ENCODE measurements around the gene GNAQ. TPM values are rescaled to one million over a fixed set of nuclear protein-coding genes. Genes with fewer than 3 reads are reported as not detected.
"Not testable (repeated sequence)": the region's sequence is repeated elsewhere in the genome, so short reads cannot be mapped to it uniquely, and the experiment has no call there.

The GNAQ gene
- total RNA-seq, 6 donors from 2014 or later, result 50.3 to 117 (median 94.3) TPM

DNA sequence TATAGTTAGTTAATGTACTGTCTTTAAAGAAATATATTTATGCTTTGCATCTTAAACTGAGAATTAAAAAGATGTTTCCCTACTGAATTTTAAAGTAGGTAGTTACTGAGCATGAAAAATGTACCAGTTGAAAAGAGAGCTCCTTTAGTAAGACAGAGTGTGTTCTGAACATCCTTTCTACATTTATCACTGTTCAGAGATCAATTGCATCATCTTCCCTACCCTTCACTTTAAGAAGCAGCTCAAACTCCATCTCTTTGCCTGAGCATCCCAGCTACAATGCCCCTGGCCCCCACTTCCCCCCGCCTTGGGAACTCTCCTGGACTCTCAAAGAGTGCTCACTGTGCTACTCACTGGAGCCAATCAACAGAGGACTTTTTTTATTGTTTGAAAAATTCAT is 164.7 kb downstream of the GNAQ start:
- no peak for DNase-seq
- WGBS, 2 donors, result 89 to 93% methylated on average over 1 of the region's 1 CpG
- ATAC-seq (ENCODE audit: low FRiP score in 2 of 2), result no peak

DNA sequence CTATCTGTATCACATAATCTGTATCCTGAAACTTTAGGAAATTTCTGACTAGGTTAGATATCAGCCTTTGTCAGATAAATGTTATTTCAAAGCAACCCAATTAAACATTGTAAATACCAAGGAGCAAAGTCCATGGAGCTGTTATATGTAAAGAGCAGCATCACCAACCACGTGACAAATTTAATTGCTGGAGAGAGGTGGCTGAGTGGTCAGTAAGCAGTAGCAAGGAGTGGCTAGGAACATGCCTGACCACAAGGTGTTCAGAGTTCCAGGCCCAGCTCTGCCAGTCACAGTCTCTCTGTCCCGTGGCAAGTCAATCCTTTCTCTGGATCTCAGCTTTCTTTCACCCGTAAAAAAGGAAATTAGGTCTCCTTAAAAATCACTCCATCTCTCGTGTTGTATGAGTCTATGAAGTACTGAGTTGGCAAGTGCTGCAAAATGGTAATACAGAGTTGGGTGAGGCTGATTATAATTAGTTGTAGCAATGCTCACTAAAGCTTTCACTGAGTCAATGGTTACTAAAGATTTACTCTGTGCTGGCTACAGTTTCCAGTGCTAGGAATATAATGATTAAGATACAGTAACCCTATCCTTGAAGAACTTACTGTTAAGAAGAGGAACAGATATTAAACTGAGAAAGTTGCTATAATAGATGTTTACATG is 166.1 kb downstream of the GNAQ start:
- Histone ChIP-seq H3K9me3 (peaks cover 0 to 5% (median 0%) of the 10 kb centered on the region in 4 donors), H3K4me3 (no peak overlapping the region), H3K27ac (no peak overlapping the region), H3K36me3 (peaks cover 0 to 6% (median 0%) of the 10 kb centered on the region in 4 donors), H3K4me1 (peaks cover 0 to 3% (median 0%) of the 10 kb centered on the region in 4 donors), H3K27me3 (no peaks in the 10 kb centered on the region)
- TF ChIP-seq POLR2AphosphoS5 (IDR thresholded peaks at IDR 0.05) (no peak), POLR2A (IDR thresholded peaks at IDR 0.05) (no peak), EP300 (IDR thresholded peaks at IDR 0.05) (no peak)
- TF ChIP-seq, protein P1, sequence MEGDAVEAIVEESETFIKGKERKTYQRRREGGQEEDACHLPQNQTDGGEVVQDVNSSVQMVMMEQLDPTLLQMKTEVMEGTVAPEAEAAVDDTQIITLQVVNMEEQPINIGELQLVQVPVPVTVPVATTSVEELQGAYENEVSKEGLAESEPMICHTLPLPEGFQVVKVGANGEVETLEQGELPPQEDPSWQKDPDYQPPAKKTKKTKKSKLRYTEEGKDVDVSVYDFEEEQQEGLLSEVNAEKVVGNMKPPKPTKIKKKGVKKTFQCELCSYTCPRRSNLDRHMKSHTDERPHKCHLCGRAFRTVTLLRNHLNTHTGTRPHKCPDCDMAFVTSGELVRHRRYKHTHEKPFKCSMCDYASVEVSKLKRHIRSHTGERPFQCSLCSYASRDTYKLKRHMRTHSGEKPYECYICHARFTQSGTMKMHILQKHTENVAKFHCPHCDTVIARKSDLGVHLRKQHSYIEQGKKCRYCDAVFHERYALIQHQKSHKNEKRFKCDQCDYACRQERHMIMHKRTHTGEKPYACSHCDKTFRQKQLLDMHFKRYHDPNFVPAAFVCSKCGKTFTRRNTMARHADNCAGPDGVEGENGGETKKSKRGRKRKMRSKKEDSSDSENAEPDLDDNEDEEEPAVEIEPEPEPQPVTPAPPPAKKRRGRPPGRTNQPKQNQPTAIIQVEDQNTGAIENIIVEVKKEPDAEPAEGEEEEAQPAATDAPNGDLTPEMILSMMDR (IDR thresholded peaks at IDR 0.05), result no peak
- no peak for ATAC-seq (ENCODE audit: low FRiP score in 2 of 2)
- 69 to 71% methylated on average over 4 of the region's 4 CpGs for WGBS, 2 donors
- DNase-seq, result no peak

More for the DNA sequence above, 164.7 kb downstream of the GNAQ start:
- H3K4me3 ChIP-seq, result no peak overlapping the region
- no peak overlapping the region for H3K27ac ChIP-seq
- TF ChIP-seq POLR2AphosphoS5 (IDR thresholded peaks at IDR 0.05) (no peak), EP300 (IDR thresholded peaks at IDR 0.05) (no peak), POLR2A (IDR thresholded peaks at IDR 0.05) (no peak)
- TF ChIP-seq, protein P1 (IDR thresholded peaks at IDR 0.05), result no peak
- H3K4me1 ChIP-seq, result peaks cover 0 to 3% (median 0%) of the 10 kb centered on the region in 4 donors
- peaks cover 0 to 6% (median 0%) of the 10 kb centered on the region in 4 donors for H3K36me3 ChIP-seq
- H3K27me3 ChIP-seq, result no peaks in the 10 kb centered on the region
- peaks cover 0 to 5% (median 0%) of the 10 kb centered on the region in 4 donors for H3K9me3 ChIP-seq

DNA sequence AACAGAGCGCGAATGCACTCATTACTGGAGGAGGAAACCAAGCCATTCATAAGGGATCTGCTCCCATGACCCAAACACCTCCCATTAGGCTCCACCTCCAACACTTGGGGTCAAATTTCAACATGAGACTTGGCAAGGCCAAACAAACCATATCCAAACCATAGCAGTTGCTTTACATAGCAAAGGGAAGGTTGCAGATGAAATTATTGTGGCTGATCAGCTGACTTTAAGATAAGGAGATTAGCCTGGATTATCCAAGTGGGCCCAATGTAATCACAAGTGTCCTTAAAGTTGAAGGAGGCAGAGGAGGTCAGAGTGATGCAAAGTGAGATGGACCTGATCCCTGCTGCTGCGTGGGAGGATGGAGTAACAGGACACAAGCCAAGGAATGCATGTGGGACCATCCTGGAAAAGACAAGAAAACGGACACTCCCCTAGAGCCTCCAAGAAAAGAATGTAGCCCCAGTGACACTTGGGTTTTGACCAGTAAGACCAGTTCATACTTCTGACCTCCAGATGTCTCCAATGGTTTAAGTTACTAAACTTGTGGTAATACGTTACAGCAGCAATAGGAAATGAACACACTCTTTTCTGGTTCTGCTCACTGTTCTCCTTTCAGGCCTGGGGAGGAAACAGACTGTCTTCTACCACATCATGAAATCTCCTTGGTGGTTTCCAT is 167.3 kb downstream of the GNAQ start:
- no peak for DNase-seq
- peak overlapping the region in 2 of 4 donors; percentile 26 to 48 for H3K27ac ChIP-seq
- H3K4me1 ChIP-seq, result peaks cover 0 to 3% (median 0%) of the 10 kb centered on the region in 4 donors
- WGBS, 2 donors, result 79 to 81% methylated on average over 5 of the region's 5 CpGs
- no peak overlapping the region for H3K4me3 ChIP-seq
- no peaks in the 10 kb centered on the region for H3K27me3 ChIP-seq
- no peak for TF ChIP-seq POLR2A (IDR thresholded peaks at IDR 0.05)
- TF ChIP-seq, protein P1 (IDR thresholded peaks at IDR 0.05), result peak in 1 of 6 experiments; percentile 8
- H3K36me3 ChIP-seq, result peaks cover 0 to 6% (median 0%) of the 10 kb centered on the region in 4 donors
- peaks cover 0 to 5% (median 0%) of the 10 kb centered on the region in 4 donors for H3K9me3 ChIP-seq
- peak; percentile 75 to 80 for ATAC-seq (ENCODE audit: low FRiP score in 2 of 2)

DNA sequence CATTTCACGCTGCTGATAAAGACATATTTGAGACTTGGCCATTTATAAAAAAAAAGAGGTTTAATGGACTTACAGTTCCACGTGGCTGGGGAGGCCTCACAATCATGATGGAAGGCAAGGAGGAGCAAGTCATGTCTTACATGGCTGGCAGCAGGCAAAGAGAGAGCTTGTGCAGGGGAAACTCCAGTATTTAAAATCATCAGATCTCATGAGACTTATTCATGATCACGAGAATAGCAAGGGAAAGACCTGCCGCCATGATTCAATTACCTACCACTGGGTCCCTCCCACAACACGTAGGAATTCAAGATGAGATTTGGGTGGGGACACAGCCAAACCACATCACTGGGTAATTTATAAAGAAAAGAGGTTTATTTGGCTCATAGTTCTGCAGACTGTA is 168.0 kb downstream of the GNAQ start:
- not testable (repeated sequence) for H3K27ac ChIP-seq; H3K36me3 ChIP-seq; H3K4me3 ChIP-seq; H3K4me1 ChIP-seq; H3K27me3 ChIP-seq; ATAC-seq (ENCODE audit: low FRiP score in 2 of 2); H3K9me3 ChIP-seq; DNase-seq
- WGBS, 2 donors, result 97% methylated on average over 5 of the region's 5 CpGs

DNA sequence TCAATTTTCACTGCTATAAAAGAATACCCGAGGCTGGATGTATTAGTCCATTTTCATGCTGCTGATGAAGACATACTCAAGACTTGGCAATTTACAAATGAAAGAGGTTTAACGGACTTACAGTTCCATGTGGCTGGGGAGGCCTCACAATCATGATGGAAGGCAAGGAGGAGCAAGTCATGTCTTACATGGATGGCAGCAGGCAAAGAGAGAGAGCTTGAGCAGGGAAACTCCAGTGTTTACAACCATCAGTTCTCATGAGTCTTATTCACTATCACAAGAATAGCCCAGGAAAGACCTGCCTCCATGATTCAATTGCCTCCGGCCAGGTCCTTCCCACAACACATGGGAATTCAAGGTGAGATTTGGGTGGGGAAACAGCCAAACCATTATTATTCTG is 170.7 kb downstream of the GNAQ start:
- not testable (repeated sequence) for H3K27me3 ChIP-seq; H3K4me3 ChIP-seq; H3K27ac ChIP-seq; H3K36me3 ChIP-seq; DNase-seq; ATAC-seq (ENCODE audit: low FRiP score in 2 of 2); H3K9me3 ChIP-seq
- peaks cover 0 to 14% (median under 1%) of the 10 kb centered on the region in 4 donors for H3K4me1 ChIP-seq
- 94 to 95% methylated on average over 3 of the region's 3 CpGs for WGBS, 2 donors

Data from upper lobe of left lung (tissue), 6 donors.